DLD1 (cell line): ENCODE measurements around the gene CDH10.

Experiments used
- in situ Hi-C: cut with HindIII; loops from 2 replicates; pipeline ENCODE4 v1.10.0; 2017; ENCODE audit warnings: low sequenced_read_pairs

Gene CDH10

GRCh38 chr5:24644761-24645160 lies at the start of gene CDH10:
Gene CDH10 (minus strand): TSS chr5:24644978. CDS start chr5:24593490, 51,488 bp downstream.
- in situ Hi-C loops = no loop called here

- in situ Hi-C loops = no loop called here
These were observed 48.8 kb upstream of the CDH10 start for GRCh38 chr5:24693609-24694008.

GRCh38 chr5:24691074-24691473 lies 46.3 kb upstream of the CDH10 start:
- in situ Hi-C loops = no loop called here

GRCh38 chr5:24681106-24681505 lies 36.3 kb upstream of the CDH10 start:
- in situ Hi-C loops = no loop called here

- in situ Hi-C loops = no loop called here
These were observed 23.3 kb upstream of the CDH10 start for GRCh38 chr5:24668050-24668449.

- in situ Hi-C loops = no loop called here
These were observed 4.8 kb upstream of the CDH10 start for GRCh38 chr5:24649531-24649930.

GRCh38 chr5:24646915-24647314 lies 2.1 kb upstream of the CDH10 start:
- in situ Hi-C loops = no loop called here

GRCh38 chr5:24645483-24645882 lies 705 bp upstream of the CDH10 start:
- in situ Hi-C loops = no loop called here

- in situ Hi-C loops = no loop called here
These were observed 898 bp downstream of the CDH10 start for GRCh38 chr5:24643880-24644279.

GRCh38 chr5:24643156-24643555 lies 1.6 kb downstream of the CDH10 start:
- in situ Hi-C loops = no loop called here

GRCh38 chr5:24642022-24642421 lies 2.8 kb downstream of the CDH10 start:
- in situ Hi-C loops = no loop called here

- in situ Hi-C loops = no loop called here
These were observed 9.6 kb downstream of the CDH10 start for GRCh38 chr5:24635209-24635608.

GRCh38 chr5:24633715-24634325 lies 11.0 kb downstream of the CDH10 start:
- in situ Hi-C loops = no loop called here

GRCh38 chr5:24632353-24632752 lies 12.4 kb downstream of the CDH10 start:
- in situ Hi-C loops = no loop called here

- in situ Hi-C loops = no loop called here
These were observed 13.9 kb downstream of the CDH10 start for GRCh38 chr5:24630918-24631317.

GRCh38 chr5:24629798-24630197 lies 15.0 kb downstream of the CDH10 start:
- in situ Hi-C loops = no loop called here

- in situ Hi-C loops = no loop called here
These were observed 19.9 kb downstream of the CDH10 start for GRCh38 chr5:24624872-24625271.

- in situ Hi-C loops = no loop called here
These were observed 21.2 kb downstream of the CDH10 start for GRCh38 chr5:24623624-24624023.

GRCh38 chr5:24623031-24623430 lies 21.7 kb downstream of the CDH10 start:
- in situ Hi-C loops = no loop called here

GRCh38 chr5:24621792-24622191 lies 23.0 kb downstream of the CDH10 start:
- in situ Hi-C loops = no loop called here

- in situ Hi-C loops = no loop called here
These were observed 28.2 kb downstream of the CDH10 start for GRCh38 chr5:24616566-24616965.

- in situ Hi-C loops = no loop called here
These were observed 29.6 kb downstream of the CDH10 start for GRCh38 chr5:24615159-24615558.

- in situ Hi-C loops = no loop called here
These were observed 35.1 kb downstream of the CDH10 start for GRCh38 chr5:24609706-24610105.
